ENCODE results near the gene GZMB.
"Not testable (repeated sequence)": the region's sequence is repeated elsewhere in the genome, so short reads cannot be mapped to it uniquely, and the experiment has no call there.

Gene GZMB

GRCh38 chr14:24630872-24631477 is 3.0 kb downstream of the GZMB start:
- DNase-seq, result no peak

DNA sequence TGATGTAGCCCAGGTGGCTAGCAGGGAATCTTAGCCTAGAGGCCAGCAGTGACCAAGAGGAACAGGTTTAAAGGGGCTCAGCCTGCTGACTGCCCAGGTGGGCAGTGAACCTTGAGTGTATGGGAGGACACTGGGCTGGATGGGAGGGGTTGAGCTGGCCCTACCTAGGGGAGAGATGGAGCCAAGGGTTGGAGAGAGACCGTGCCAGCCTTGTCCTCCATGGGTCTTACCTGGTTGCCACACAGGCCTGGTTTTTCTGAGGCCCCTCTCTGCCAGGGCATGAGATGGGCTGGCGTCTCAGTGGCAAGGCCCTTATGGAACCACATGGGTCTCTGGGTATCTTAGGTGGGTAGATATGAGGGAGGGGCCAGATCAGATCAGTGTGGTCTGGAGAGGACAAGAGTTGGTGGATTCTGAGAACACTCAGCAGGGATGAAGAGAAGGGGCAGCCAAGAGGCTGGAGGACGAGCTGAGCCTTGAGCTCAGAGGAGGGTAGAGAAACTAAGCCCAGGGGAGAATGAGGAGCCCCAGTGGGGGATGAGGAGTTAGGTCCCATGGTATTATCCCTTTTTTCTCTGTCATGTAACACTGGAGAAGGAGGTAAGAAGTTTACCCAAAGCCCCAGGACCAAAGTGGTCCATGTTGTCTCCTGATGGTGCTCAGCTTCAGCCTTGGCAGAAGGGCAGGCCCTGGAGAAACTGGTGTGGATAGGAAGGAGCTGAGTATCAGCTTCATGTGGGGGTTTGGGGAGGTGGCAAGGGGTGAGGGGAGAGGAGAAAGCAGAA is 3.7 kb downstream of the GZMB start:
- no peak for DNase-seq

- no peak for DNase-seq
Observed at GRCh38 chr14:24629521-24629920, 4.5 kb downstream of the GZMB start.

- DNase-seq, result no peak
Observed at GRCh38 chr14:24613747-24614146, 20.2 kb downstream of the GZMB start.

DNA sequence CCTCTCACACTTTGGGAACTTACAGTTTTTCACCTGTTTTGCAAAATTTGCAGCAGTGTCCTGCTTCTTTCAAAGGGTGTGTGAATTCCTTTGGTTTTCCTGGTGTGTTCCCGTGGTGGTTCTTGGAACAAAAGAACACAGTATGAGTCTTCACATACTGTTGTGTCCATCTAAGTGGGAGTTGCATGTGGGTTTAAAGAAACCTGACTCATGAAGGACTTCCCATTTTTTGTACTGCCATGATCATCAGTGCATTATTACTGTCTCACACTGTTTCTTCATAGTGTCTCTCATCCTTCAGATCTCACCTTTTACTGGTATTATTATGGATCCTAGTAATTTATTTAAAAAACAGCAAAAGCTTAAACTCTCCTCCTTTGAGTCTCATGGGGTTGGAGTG is 20.7 kb downstream of the GZMB start:
- no peak for DNase-seq

GRCh38 chr14:24612196-24612595 is 21.8 kb downstream of the GZMB start:
- DNase-seq, result no peak

- no peak for DNase-seq
Observed at GRCh38 chr14:24609655-24610344, 24.2 kb downstream of the GZMB start, which contains the start of gene GZMH. Gene GZMH (minus strand): TSS chr14:24609685. CDS start chr14:24609613, 72 bp downstream.

GRCh38 chr14:24607635-24608514 is 26.1 kb downstream of the GZMB start:
- no peak for DNase-seq

DNA sequence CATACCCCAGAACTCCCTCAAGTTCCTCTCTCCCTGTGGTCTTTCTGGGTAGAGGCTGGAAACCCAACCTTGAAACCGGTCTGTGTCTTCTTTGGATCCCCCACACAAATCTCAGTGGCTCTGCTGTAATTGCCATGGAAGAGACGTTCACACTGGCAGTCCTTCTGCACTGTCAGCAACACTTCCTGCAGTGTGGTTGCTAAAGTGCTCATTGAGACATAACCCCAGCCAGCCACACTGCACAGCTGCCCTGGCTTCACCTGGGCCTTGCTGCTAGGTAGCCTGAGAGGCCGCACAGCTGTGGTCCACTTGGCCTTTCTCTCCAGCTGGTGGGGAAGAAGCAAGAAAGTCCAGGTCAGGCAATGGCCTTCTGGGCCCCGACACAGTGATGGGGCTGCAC is 26.9 kb downstream of the GZMB start:
- no peak for DNase-seq

DNA sequence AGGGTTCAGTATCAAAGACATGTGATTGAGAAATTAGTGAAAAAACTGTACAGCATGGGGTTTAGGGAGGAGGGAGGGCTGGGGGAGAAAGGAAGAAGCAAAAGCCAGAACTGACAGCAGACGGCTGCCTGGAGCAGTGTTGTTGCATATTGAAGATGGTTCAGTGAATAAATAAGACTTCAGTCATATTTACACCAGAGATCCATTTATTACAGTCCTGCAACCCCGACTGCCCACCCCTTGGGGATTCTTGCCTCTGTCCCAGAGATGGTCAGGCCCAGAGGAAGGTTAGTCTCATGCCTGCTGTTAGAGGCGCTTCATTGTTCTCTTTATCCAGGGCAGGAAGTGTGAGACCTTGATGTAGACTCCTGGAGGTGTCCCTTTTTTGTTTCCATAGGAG is 27.7 kb downstream of the GZMB start:
- DNase-seq, result no peak

DNA sequence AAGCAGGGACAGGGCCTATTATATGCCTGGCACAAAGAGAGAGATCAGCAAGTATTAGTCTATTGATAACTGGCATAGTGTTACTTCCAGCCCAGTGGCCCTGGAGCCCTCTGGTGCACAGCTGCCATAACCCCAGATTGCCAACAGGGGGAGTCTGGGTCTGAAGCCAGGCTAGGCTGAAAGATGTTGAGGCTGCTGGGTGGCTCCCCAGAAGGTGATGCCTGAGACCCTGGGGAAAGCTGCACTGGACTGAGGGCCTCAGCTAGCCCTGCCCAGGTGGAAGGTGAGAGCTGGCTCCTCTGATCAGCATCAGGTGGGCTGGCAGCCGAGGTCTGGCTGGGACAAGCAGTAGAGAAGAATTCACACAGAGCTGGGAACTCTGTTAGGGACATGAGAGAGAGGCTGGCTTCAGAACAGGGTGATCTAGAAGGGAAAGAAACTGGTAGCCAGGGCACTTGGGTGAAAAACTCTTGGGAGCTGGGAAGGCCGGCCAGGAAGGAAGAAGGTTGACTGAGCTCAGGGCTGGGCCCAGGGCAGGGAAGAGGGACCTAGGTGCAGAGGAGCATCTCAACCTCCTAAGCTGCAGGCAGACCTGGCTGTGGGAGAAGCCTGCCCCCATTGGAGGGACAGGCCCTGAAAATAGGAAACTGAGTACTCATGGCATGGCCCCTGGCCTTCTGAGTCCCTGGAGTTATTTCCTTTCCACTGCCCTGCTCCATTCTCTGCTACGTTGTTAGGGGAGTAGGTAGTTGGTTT is 28.4 kb downstream of the GZMB start:
- no peak for DNase-seq

- no peak for DNase-seq
Observed at GRCh38 chr14:24597403-24597802, 36.6 kb downstream of the GZMB start.

DNA sequence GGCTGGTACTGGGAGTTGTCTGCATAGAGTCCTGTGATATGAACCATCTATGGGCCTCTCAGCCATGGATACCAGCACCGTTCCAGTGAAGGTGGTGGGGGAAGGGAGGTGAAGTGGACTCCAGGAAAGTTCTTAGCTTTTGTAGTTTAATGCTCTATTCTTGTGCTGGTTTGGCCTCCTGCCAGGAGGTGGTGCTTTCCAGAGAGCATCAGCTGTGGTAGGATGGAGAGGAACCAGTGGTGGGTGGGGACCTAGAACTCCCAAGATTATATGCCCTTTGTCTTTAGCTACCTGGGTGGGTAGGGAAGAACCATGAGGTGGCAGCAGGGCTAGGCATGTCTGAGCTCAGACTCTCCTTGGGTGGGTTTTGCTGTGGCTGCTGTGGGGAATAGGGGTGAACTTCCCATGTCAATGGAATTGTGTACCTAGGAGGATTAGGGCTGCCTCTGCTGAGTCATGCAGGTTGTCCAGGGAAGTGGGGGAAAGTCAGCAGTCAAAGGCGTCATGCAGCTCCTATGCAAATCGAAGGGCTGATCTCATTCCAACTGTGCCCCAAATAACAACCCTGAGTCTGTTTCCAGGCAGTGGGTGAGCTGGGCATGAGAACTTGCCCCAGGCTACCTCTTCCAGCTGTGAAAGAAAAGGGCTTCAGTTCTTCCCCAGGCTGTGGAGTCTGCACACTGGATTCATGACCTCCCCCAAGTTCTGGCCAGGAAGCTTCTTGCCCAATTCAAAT is 38.7 kb downstream of the GZMB start:
- DNase-seq, result no peak

DNA sequence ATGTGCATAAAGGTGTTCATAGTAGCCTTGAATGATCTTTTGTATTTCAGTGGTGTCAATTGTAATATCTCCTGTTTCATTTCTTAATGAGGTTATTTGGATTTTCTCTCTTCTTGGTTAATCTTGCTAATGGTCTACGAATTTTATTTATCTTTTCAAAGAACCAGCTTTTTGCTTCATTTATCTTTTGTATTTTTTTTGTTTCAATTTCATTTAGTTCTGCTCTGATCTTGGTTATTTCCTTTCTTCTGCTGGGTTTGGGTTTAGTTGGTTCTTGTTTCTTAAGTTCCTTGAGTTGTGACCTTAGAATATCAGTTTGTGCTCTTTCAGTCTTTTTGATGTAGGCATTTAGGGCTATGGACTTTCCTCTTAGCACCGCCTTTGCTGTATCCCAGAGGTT is 43.0 kb downstream of the GZMB start:
- DNase-seq, result not testable (repeated sequence)

GRCh38 chr14:24584402-24584801 is 49.6 kb downstream of the GZMB start:
- not testable (repeated sequence) for DNase-seq

Measured in hippocampal formation (tissue), 2 donors.